ENCODE results near the gene TNFSF9. TPM values are rescaled to one million over a fixed set of nuclear protein-coding genes. Genes with fewer than 3 reads are reported as not detected.
"Not testable (repeated sequence)": the region's sequence is repeated elsewhere in the genome, so short reads cannot be mapped to it uniquely, and the experiment has no call there.

The TNFSF9 gene
- polyA plus RNA-seq, 1 donor from 2014 or later: 14.7 TPM

- H3K4me1 Mint-ChIP-seq, H3K27ac Mint-ChIP-seq, H3K36me3 Mint-ChIP-seq, H3K4me3 Mint-ChIP-seq: not testable (repeated sequence)
- peaks cover 2 to 12% (median 11%) of the 10 kb centered on the region in 3 donors for H3K9me3 Mint-ChIP-seq
- peaks cover 13% of the 10 kb centered on the region for H3K27me3 Mint-ChIP-seq
Measured at GRCh38 chr19:6566727-6567126, 35.9 kb downstream of the TNFSF9 start.

DNA sequence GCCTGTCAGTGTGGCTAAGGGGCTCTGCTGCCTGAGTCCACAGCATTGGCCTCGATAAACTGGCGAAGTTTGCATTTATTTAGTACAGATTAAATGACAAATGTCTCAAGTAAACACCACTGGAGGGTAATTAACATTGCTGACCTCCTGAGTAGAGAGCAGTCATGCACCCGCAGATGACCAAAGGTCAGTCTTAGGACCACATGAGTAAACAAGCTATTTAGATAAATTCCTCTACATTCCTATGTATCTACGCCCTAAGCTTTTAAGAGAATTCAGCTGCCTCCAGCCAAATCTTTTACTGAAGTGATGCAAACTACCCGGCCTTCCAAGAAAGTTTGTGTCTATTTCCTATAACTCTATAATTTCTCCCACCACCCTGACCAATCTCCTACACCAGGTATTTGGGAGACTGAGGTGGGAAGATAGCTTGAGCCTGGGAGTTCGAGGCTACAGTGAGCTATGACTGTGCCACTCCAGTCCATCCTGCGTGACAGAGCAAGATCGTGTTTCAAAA, 37.2 kb downstream of the TNFSF9 start:
- no peaks in the 10 kb centered on the region for H3K4me1 Mint-ChIP-seq
- H3K27me3 Mint-ChIP-seq: peaks cover 15% of the 10 kb centered on the region
- peaks cover 2 to 12% (median 8%) of the 10 kb centered on the region in 3 donors for H3K9me3 Mint-ChIP-seq
- no peak overlapping the region for H3K4me3 Mint-ChIP-seq
- no peaks in the 10 kb centered on the region for H3K36me3 Mint-ChIP-seq
- H3K27ac Mint-ChIP-seq: peak overlapping the region in 1 of 3 donors; percentile 24

GRCh38 chr19:6568816-6569215, 38.0 kb downstream of the TNFSF9 start:
- Mint-ChIP-seq H3K27ac (no peak overlapping the region), H3K36me3 (no peaks in the 10 kb centered on the region), H3K27me3 (peaks cover 12% of the 10 kb centered on the region), H3K4me3 (no peak overlapping the region), H3K4me1 (no peaks in the 10 kb centered on the region), H3K9me3 (peaks cover 2 to 12% (median 7%) of the 10 kb centered on the region in 3 donors)

- peaks cover 0 to 8% (median 6%) of the 10 kb centered on the region in 3 donors for H3K9me3 Mint-ChIP-seq
- H3K36me3 Mint-ChIP-seq: no peaks in the 10 kb centered on the region
Measured at GRCh38 chr19:6570764-6571163, 39.9 kb downstream of the TNFSF9 start.

DNA sequence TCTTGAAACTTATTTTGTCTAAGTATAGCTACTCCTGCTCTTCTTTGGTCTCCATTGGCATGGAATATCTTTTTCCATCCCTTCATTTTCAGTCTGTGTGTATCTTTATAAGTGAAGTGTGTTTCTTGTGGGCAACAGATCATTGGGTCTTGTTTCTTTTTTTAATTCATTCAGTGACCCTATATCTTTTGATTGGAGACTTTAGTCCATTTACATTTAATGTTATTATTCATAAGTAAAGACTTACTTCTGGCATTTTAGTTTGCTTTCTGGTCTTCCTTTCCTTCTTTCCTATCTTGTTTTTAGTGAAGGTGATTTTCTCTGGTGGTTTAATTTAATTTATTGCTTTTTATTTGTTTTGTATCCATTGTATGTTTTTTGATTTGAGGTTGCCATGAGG, 40.3 kb downstream of the TNFSF9 start:
- Mint-ChIP-seq H3K4me1 (no peaks in the 10 kb centered on the region), H3K36me3 (no peaks in the 10 kb centered on the region), H3K27me3 (peaks cover 6% of the 10 kb centered on the region), H3K27ac (no peak overlapping the region), H3K9me3 (peaks cover 0 to 8% (median 3%) of the 10 kb centered on the region in 3 donors), H3K4me3 (no peak overlapping the region)

More at GRCh38 chr19:6570764-6571163, 39.9 kb downstream of the TNFSF9 start:
- no peaks in the 10 kb centered on the region for H3K4me1 Mint-ChIP-seq
- H3K4me3 Mint-ChIP-seq: no peak overlapping the region
- H3K27me3 Mint-ChIP-seq: peaks cover 6% of the 10 kb centered on the region
- no peak overlapping the region for H3K27ac Mint-ChIP-seq

GRCh38 chr19:6572217-6572616, 41.4 kb downstream of the TNFSF9 start:
- Mint-ChIP-seq H3K4me1 (no peaks in the 10 kb centered on the region), H3K9me3 (peaks cover 0 to 3% (median 3%) of the 10 kb centered on the region in 3 donors), H3K4me3 (peak overlapping the region in 1 of 4 donors; percentile 47), H3K36me3 (no peaks in the 10 kb centered on the region), H3K27ac (no peak overlapping the region), H3K27me3 (peaks cover 6% of the 10 kb centered on the region)

DNA sequence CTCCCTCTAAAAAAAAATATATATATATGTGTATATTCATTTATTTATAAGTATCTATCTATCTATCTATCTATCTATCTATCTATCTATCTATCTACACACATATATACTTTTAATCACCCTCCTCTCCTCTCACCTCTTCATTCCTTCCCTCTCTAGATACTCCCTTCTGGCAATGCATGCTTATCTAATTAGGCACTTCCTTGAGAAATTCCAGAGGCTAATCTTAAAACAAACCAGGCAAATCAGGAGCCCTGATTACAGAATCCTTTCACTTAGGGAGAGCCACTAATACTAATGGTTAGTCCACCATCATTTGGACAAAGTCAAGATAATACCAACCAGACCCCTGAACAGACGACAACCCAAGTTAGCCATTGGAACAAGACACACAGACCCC, 42.5 kb downstream of the TNFSF9 start:
- H3K4me3 Mint-ChIP-seq: no peak overlapping the region
- H3K27me3 Mint-ChIP-seq: peaks cover 6% of the 10 kb centered on the region
- H3K36me3 Mint-ChIP-seq: no peaks in the 10 kb centered on the region
- H3K9me3 Mint-ChIP-seq: peaks cover 0 to 3% (median 3%) of the 10 kb centered on the region in 3 donors
- H3K4me1 Mint-ChIP-seq: peaks cover 0 to 4% (median 4%) of the 10 kb centered on the region in 3 donors
- H3K27ac Mint-ChIP-seq: no peak overlapping the region

- H3K27ac Mint-ChIP-seq: no peak overlapping the region
- no peaks in the 10 kb centered on the region for H3K9me3 Mint-ChIP-seq
- peaks cover 6 to 16% (median 14%) of the 10 kb centered on the region in 3 donors for H3K4me1 Mint-ChIP-seq
- no peaks in the 10 kb centered on the region for H3K36me3 Mint-ChIP-seq
- peaks cover 2% of the 10 kb centered on the region for H3K27me3 Mint-ChIP-seq
- H3K4me3 Mint-ChIP-seq: no peak overlapping the region
Measured at GRCh38 chr19:6576869-6577475, 46.1 kb downstream of the TNFSF9 start.

- Mint-ChIP-seq H3K36me3 (no peaks in the 10 kb centered on the region), H3K27ac (no peak overlapping the region), H3K4me1 (peaks cover 6 to 16% (median 14%) of the 10 kb centered on the region in 3 donors), H3K27me3 (no peaks in the 10 kb centered on the region), H3K9me3 (no peaks in the 10 kb centered on the region), H3K4me3 (peak overlapping the region in 2 of 4 donors; percentile 83 to 85)
Measured at GRCh38 chr19:6577476-6578125, 46.8 kb downstream of the TNFSF9 start.

- no peaks in the 10 kb centered on the region for H3K36me3 Mint-ChIP-seq
- no peaks in the 10 kb centered on the region for H3K9me3 Mint-ChIP-seq
- peak overlapping the region in 2 of 3 donors; percentile 34 to 50 for H3K27ac Mint-ChIP-seq
- H3K27me3 Mint-ChIP-seq: no peaks in the 10 kb centered on the region
- peaks cover 6 to 16% (median 14%) of the 10 kb centered on the region in 3 donors for H3K4me1 Mint-ChIP-seq
- H3K4me3 Mint-ChIP-seq: no peak overlapping the region
Measured at GRCh38 chr19:6579450-6580178, 48.8 kb downstream of the TNFSF9 start.

DNA sequence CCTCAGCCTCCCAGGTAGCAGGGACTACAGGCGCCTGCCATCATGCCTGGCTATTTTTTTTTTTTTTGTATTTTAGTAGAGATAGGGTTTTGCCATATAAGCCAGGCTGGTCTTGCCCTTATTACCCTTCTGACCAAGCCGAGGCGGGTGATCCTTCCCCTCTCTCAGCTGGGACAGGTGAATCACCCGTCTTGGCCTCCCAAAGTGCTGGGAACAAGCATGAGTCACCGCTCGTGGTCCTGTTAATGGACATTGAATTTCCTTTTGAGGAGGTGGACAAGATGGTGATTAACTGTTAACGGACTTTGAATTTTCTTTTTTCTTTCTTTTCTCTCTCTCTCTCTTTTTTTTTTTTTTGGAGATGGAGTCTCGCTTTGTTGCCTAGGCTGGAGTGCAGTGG, 49.5 kb downstream of the TNFSF9 start:
- no peaks in the 10 kb centered on the region for H3K27me3 Mint-ChIP-seq
- H3K4me3 Mint-ChIP-seq: peak overlapping the region in 1 of 4 donors; percentile 5
- no peaks in the 10 kb centered on the region for H3K9me3 Mint-ChIP-seq
- H3K27ac Mint-ChIP-seq: no peak overlapping the region
- no peaks in the 10 kb centered on the region for H3K36me3 Mint-ChIP-seq
- H3K4me1 Mint-ChIP-seq: peaks cover 6 to 16% (median 14%) of the 10 kb centered on the region in 3 donors

DNA sequence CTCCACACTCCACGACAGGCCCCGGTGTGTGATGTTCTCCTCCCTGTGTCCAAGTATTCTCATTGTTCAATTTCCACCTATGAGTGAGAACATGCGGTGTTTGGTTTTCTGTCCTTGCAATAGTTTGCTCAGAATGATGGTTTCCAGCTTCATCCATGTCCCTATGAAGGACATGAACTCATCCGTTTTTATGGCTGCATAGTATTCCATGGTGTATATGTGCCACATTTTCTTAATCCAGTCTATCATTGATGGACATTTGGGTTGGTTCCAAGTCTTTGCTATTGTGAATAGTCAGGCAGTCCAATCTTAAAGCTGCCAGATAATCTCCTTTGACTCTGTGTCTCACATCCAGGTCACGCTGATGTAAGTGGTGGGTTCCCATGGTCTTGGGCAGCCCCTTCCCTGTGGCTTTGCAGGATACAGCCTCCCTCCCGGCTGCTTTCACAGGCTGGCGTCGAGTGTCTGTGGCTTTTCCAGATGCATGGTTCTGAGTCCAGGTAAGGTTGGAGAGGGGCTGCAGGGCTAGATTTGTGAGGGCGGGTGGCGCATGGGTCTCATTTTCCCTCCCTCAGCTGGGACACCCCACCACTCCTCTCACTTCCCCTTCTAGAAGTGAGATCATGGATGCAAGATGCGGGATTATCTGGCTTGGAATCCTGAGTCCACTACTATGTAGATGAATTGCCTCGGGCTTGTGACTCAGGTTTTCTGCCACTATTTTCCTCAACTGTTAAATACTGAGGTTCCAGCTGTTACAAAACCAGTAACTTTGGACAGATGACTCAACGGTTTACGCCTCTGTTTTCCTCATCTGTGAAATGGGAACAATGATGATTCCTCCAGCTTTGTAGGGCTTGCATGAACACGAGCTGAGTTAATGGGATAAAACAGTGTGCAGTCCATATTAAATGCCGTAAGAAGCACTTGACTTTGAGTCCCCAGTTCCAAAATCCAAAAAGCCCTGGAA, 52.0 kb downstream of the TNFSF9 start:
- H3K9me3 Mint-ChIP-seq, H3K4me3 Mint-ChIP-seq, H3K36me3 Mint-ChIP-seq, H3K27me3 Mint-ChIP-seq, H3K27ac Mint-ChIP-seq: not testable (repeated sequence)
- peaks cover 13 to 26% (median 25%) of the 10 kb centered on the region in 3 donors for H3K4me1 Mint-ChIP-seq

Data from IgD-negative memory B cell (primary cell).